ENCODE measurements around the gene ABCB11. TPM values are rescaled to one million over a fixed set of nuclear protein-coding genes. Genes with fewer than 3 reads are reported as not detected.

Gene ABCB11
- total RNA-seq, 1 donor from 2014 or later, result not detected

- Histone ChIP-seq H3K9ac (no peak overlapping the region), H3K79me2 (ENCODE audit: low read depth) (no peaks in the 10 kb centered on the region), H4K20me1 (ENCODE audit: low read depth) (no peaks in the 10 kb centered on the region), H3K36me3 (no peaks in the 10 kb centered on the region), H3K27me3 (no peaks in the 10 kb centered on the region), H3K4me2 (no peak overlapping the region), H3K27ac (no peak overlapping the region), H3K9me3 (ENCODE audit: low read depth) (no peaks in the 10 kb centered on the region), H2AFZ (replicated peaks) (no peak overlapping the region), H3F3A (ENCODE audit: low read depth) (no peaks in the 10 kb centered on the region), H3K4me1 (no peaks in the 10 kb centered on the region), H3K4me3 (no peak overlapping the region)
- DNase-seq (ENCODE audit: low spot score), result no peak
- TF ChIP-seq EZH2 (IDR thresholded peaks at IDR 0.05) (no peak), CTCF (IDR thresholded peaks at IDR 0.05) (no peak), EZH2phosphoT487 (IDR thresholded peaks at IDR 0.05) (no peak)
- H3K27me3 Mint-ChIP-seq (ENCODE audit: insufficient read depth, low read depth), result no peaks in the 10 kb centered on the region
- no peak overlapping the region for H3K4me3 Mint-ChIP-seq
- H3K27ac Mint-ChIP-seq, result no peak overlapping the region
- no peaks in the 10 kb centered on the region for H3K4me1 Mint-ChIP-seq
- no peaks in the 10 kb centered on the region for H3K9me3 Mint-ChIP-seq
- H3K36me3 Mint-ChIP-seq, result no peaks in the 10 kb centered on the region
These were observed 37.6 kb downstream of the ABCB11 start for GRCh38 chr2:168993538-168993937.

- no peaks in the 10 kb centered on the region for H3K9me3 Mint-ChIP-seq
- no peak overlapping the region for H2AFZ ChIP-seq (replicated peaks)
- no peaks in the 10 kb centered on the region for H4K20me1 ChIP-seq (ENCODE audit: low read depth)
- no peaks in the 10 kb centered on the region for H3K27me3 Mint-ChIP-seq (ENCODE audit: insufficient read depth, low read depth)
- H3K4me2 ChIP-seq, result no peak overlapping the region
- H3K4me1 Mint-ChIP-seq, result no peaks in the 10 kb centered on the region
- no peak overlapping the region for H3K27ac Mint-ChIP-seq
- no peak for DNase-seq (ENCODE audit: low spot score)
- no peak for TF ChIP-seq EZH2 (IDR thresholded peaks at IDR 0.05)
- TF ChIP-seq EZH2phosphoT487 (IDR thresholded peaks at IDR 0.05), result no peak
- no peak for TF ChIP-seq CTCF (IDR thresholded peaks at IDR 0.05)
- no peaks in the 10 kb centered on the region for H3K9me3 ChIP-seq (ENCODE audit: low read depth)
- H3K27me3 ChIP-seq, result no peaks in the 10 kb centered on the region
- no peak overlapping the region for H3K9ac ChIP-seq
- H3K4me1 ChIP-seq, result no peaks in the 10 kb centered on the region
- no peaks in the 10 kb centered on the region for H3K79me2 ChIP-seq (ENCODE audit: low read depth)
- no peaks in the 10 kb centered on the region for H3K36me3 ChIP-seq
- H3F3A ChIP-seq (ENCODE audit: low read depth), result no peaks in the 10 kb centered on the region
- H3K4me3 Mint-ChIP-seq, result no peak overlapping the region
- no peak overlapping the region for H3K27ac ChIP-seq
- no peak overlapping the region for H3K4me3 ChIP-seq
- H3K36me3 Mint-ChIP-seq, result no peaks in the 10 kb centered on the region
These were observed 38.4 kb downstream of the ABCB11 start for GRCh38 chr2:168992591-168993349.

- no peak for DNase-seq (ENCODE audit: low spot score)
- no peaks in the 10 kb centered on the region for H3K79me2 ChIP-seq (ENCODE audit: low read depth)
- H3K9me3 ChIP-seq (ENCODE audit: low read depth), result no peaks in the 10 kb centered on the region
- no peaks in the 10 kb centered on the region for H3F3A ChIP-seq (ENCODE audit: low read depth)
- no peaks in the 10 kb centered on the region for H3K4me1 ChIP-seq
- Mint-ChIP-seq H3K27me3 (ENCODE audit: insufficient read depth, low read depth) (no peaks in the 10 kb centered on the region), H3K4me3 (no peak overlapping the region), H3K4me1 (no peaks in the 10 kb centered on the region), H3K27ac (no peak overlapping the region), H3K9me3 (no peaks in the 10 kb centered on the region), H3K36me3 (no peaks in the 10 kb centered on the region)
- no peaks in the 10 kb centered on the region for H3K27me3 ChIP-seq
- H3K4me2 ChIP-seq, result no peak overlapping the region
- no peak overlapping the region for H3K9ac ChIP-seq
- no peak overlapping the region for H3K4me3 ChIP-seq
- no peaks in the 10 kb centered on the region for H4K20me1 ChIP-seq (ENCODE audit: low read depth)
- H2AFZ ChIP-seq (replicated peaks), result no peak overlapping the region
- TF ChIP-seq EZH2 (IDR thresholded peaks at IDR 0.05) (no peak), CTCF (IDR thresholded peaks at IDR 0.05) (no peak), EZH2phosphoT487 (IDR thresholded peaks at IDR 0.05) (no peak)
- H3K27ac ChIP-seq, result no peak overlapping the region
- no peaks in the 10 kb centered on the region for H3K36me3 ChIP-seq
These were observed 39.1 kb downstream of the ABCB11 start for GRCh38 chr2:168992026-168992425.

All from neural progenitor cell (in vitro differentiated cells).